ENCODE data around the gene AFAP1. TPM values are rescaled to one million over a fixed set of nuclear protein-coding genes. Genes with fewer than 3 reads are reported as not detected.

The AFAP1 gene
- total and polyA plus RNA-seq, 2 donors (not counting 1 experiment from before 2014, with no cell fraction given) = 0.03 to 0.44 TPM

GRCh38 chr4:7763106-7763505 lies 176.6 kb downstream of the AFAP1 start:
- Histone ChIP-seq H2AFZ (ENCODE audit: insufficient read depth, low read depth, low read length, poor library complexity, severe bottlenecking) (no peak overlapping the region), H3K4me1 (ENCODE audit: control insufficient read depth in 2 of 2, insufficient read depth in 2 of 2, low read length in 2 of 2) (no peaks in the 10 kb centered on the region), H3K27me3 (replicated peaks in 1 of 4; ENCODE audit: control extremely low read depth in 1 of 4, control insufficient read depth in 3 of 4, insufficient read depth in 4 of 4, low read length in 3 of 4) (no peaks in the 10 kb centered on the region), H3K9me3 (ENCODE audit: control extremely low read depth in 1 of 3, control insufficient read depth in 2 of 3, insufficient read depth in 1 of 3, low read length in 2 of 3) (peaks cover 0 to 2% (median 0%) of the 10 kb centered on the region in 3 donors), H3K79me2 (ENCODE audit: control insufficient read depth, insufficient read depth, low read length) (no peaks in the 10 kb centered on the region), H3K9ac (ENCODE audit: low read length) (no peak overlapping the region), H3K4me2 (replicated peaks; ENCODE audit: low read depth, low read length, poor library complexity, severe bottlenecking) (no peak overlapping the region), H3K36me3 (replicated peaks in 1 of 2; ENCODE audit: control extremely low read depth in 1 of 2, control insufficient read depth in 1 of 2, extremely low read depth in 1 of 2, insufficient read depth in 2 of 2, low read length in 1 of 2) (no peaks in the 10 kb centered on the region), H4K20me1 (ENCODE audit: control insufficient read depth, insufficient read depth, low read length, poor library complexity, severe bottlenecking) (no peaks in the 10 kb centered on the region), H3K4me3 (ENCODE audit: control extremely low read depth in 1 of 5, extremely low read depth in 1 of 5, insufficient read depth in 1 of 5, low read depth in 2 of 5, low read length in 4 of 5) (no peak overlapping the region), H3K27ac (ENCODE audit: low read length in 2 of 2) (no peak overlapping the region)
- WGBS (ENCODE audit: insufficient coverage) = 88% methylated on average over 14 of the region's 16 CpGs
- Mint-ChIP-seq H3K4me3 (no peak overlapping the region), H3K9me3 (ENCODE audit: insufficient read depth) (no peaks in the 10 kb centered on the region), H3K27me3 (no peaks in the 10 kb centered on the region), H3K27ac (no peak overlapping the region), H3K4me1 (peaks cover 4% of the 10 kb centered on the region)
- no peak for DNase-seq
- ChIA-PET CTCF (interaction anchor here (0.7 to 2.1 kb wide), 2 partner anchors 41 to 317 kb away, joined by 3 to 7 read pairs; no protein-coding TSS in a partner anchor), POLR2A (no interaction called here)
- intact Hi-C loops (cut with micrococcal nuclease) = no loop called here
- TF ChIP-seq CTCF (IDR thresholded peaks at IDR 0.05) (no peak), EZH2 (IDR thresholded peaks at IDR 0.05; ENCODE audit: borderline replicate concordance, insufficient read depth, low read depth, low read length, poor library complexity, severe bottlenecking) (no peak)
- ATAC-seq (ENCODE audit: low read depth) = no peak

DNA sequence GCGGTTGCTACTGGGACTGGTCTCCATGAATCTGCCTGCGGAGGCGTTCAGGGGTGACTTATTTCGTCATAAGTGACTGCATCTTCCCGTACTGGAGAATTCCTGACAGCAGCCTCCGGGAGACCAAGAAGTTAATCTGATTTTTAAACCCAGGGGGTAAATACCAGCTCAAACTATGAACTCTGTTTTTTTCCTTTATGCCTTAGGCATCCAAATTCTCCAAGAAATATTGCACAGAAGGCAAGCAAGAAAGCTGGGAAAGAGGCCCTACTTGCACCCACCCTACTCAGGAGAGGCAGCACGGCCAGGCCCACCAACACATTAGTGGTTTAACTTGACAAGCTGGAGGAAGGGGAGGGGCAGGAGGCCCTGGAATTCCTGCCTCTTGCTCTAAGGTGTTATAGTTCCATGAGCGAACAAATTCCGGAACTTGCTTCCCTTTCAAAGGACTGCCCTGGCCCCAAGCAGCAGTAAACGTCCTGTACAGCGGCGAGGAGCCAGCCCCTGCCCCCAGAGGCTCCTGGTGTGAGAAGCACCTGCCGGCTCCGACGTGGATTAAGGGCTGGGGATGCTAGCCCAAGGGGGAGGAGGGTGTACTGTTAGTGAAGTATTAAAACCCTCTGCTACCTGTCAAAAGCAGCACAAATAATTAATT lies 177.2 kb downstream of the AFAP1 start:
- Mint-ChIP-seq H3K27ac (no peak overlapping the region), H3K4me3 (no peak overlapping the region), H3K27me3 (no peaks in the 10 kb centered on the region), H3K4me1 (peaks cover 4% of the 10 kb centered on the region), H3K9me3 (ENCODE audit: insufficient read depth) (no peaks in the 10 kb centered on the region)
- Histone ChIP-seq H3K79me2 (ENCODE audit: control insufficient read depth, insufficient read depth, low read length) (no peaks in the 10 kb centered on the region), H3K4me3 (ENCODE audit: control extremely low read depth in 1 of 5, extremely low read depth in 1 of 5, insufficient read depth in 1 of 5, low read depth in 2 of 5, low read length in 4 of 5) (no peak overlapping the region), H3K27ac (ENCODE audit: low read length in 2 of 2) (no peak overlapping the region), H3K4me1 (ENCODE audit: control insufficient read depth in 2 of 2, insufficient read depth in 2 of 2, low read length in 2 of 2) (no peaks in the 10 kb centered on the region), H3K4me2 (replicated peaks; ENCODE audit: low read depth, low read length, poor library complexity, severe bottlenecking) (no peak overlapping the region), H3K36me3 (replicated peaks in 1 of 2; ENCODE audit: control extremely low read depth in 1 of 2, control insufficient read depth in 1 of 2, extremely low read depth in 1 of 2, insufficient read depth in 2 of 2, low read length in 1 of 2) (no peaks in the 10 kb centered on the region), H3K9me3 (ENCODE audit: control extremely low read depth in 1 of 3, control insufficient read depth in 2 of 3, insufficient read depth in 1 of 3, low read length in 2 of 3) (peaks cover 0 to 2% (median 0%) of the 10 kb centered on the region in 3 donors), H4K20me1 (ENCODE audit: control insufficient read depth, insufficient read depth, low read length, poor library complexity, severe bottlenecking) (no peaks in the 10 kb centered on the region), H3K27me3 (replicated peaks in 1 of 4; ENCODE audit: control extremely low read depth in 1 of 4, control insufficient read depth in 3 of 4, insufficient read depth in 4 of 4, low read length in 3 of 4) (no peaks in the 10 kb centered on the region), H3K9ac (ENCODE audit: low read length) (no peak overlapping the region), H2AFZ (ENCODE audit: insufficient read depth, low read depth, low read length, poor library complexity, severe bottlenecking) (no peak overlapping the region)
- ChIA-PET POLR2A (no interaction called here), CTCF (interaction anchor here (2.1 kb wide), 1 partner anchor 42 kb away, joined by 7 read pairs; no protein-coding TSS in a partner anchor)
- DNase-seq (no peak), ATAC-seq (ENCODE audit: low read depth) (no peak)
- intact Hi-C loops (cut with micrococcal nuclease) = no loop called here
- TF ChIP-seq EZH2 (IDR thresholded peaks at IDR 0.05; ENCODE audit: borderline replicate concordance, insufficient read depth, low read depth, low read length, poor library complexity, severe bottlenecking) (no peak), CTCF (IDR thresholded peaks at IDR 0.05) (no peak)
- WGBS (ENCODE audit: insufficient coverage) = 78% methylated on average over 12 of the region's 15 CpGs

Measured in B cell (primary cell).